Hepatocyte (in vitro differentiated cells): ENCODE results near the gene MAP1LC3A.

Source experiments
- CTCF ChIP-seq: fragments of 200-600 bp; sonication (generic); IDR thresholded peaks from 2 replicates; pipeline ENCODE4 v1.5.1; 2016; ENCODE audit warnings: antibody characterized with exemption, mild to moderate bottlenecking; ENCODE audit not compliant: poor library complexity
- EZH2 ChIP-seq: fragments of 200-600 bp; sonication (generic); IDR thresholded peaks from 2 replicates; pipeline ENCODE4 v1.6.1; 2016; ENCODE audit warnings: antibody characterized with exemption, mild to moderate bottlenecking, borderline replicate concordance
- EZH2phosphoT487 ChIP-seq: fragments of 200-600 bp; sonication (generic); IDR thresholded peaks from one replicate; pipeline ENCODE4 v1.6.1; 2018; ENCODE audit warnings: antibody characterized with exemption, mild to moderate bottlenecking, low read depth, moderate library complexity; ENCODE audit not compliant: unreplicated experiment, severe bottlenecking

- no peak for TF ChIP-seq CTCF
- TF ChIP-seq EZH2: no peak
- TF ChIP-seq EZH2phosphoT487: no peak
Measured at GRCh38 chr20:34581341-34582184, 23.0 kb downstream of the MAP1LC3A start.
